MM.1S (cell line): ENCODE data around the gene EHF.

ENCODE experiments used
- DNase-seq: peaks from one replicate; pipeline ENCODE4 v3.0.0-alpha.2; 2015
- H2AFZ ChIP-seq: fragments of 300-600 bp; sonication (generic); 2 replicates; pipeline ENCODE4 v1.6.0; 2016; ENCODE audit warnings: antibody characterized with exemption, low read length
- H3F3A ChIP-seq: fragments of 300-600 bp; sonication (generic); 2 replicates; pipeline ENCODE4 v1.6.1; 2016; ENCODE audit warnings: mild to moderate bottlenecking, antibody characterized with exemption, low read length, moderate library complexity, mixed read lengths; ENCODE audit not compliant: insufficient read depth
- H3K27ac ChIP-seq: fragments of 300-600 bp; sonication (generic); 2 replicates; pipeline ENCODE4 v1.5.1; 2016; ENCODE audit warnings: mild to moderate bottlenecking, low read length
- H3K27me3 ChIP-seq: fragments of 300-600 bp; sonication (generic); replicated peaks from 2 replicates; pipeline ENCODE4 v1.6.0; 2016; ENCODE audit warnings: low read length; ENCODE audit not compliant: insufficient read depth
- H3K36me3 ChIP-seq: fragments of 300-600 bp; sonication (generic); replicated peaks from 2 replicates; pipeline ENCODE4 v1.6.1; 2016; ENCODE audit warnings: mild to moderate bottlenecking, low read length, mixed read lengths; ENCODE audit not compliant: insufficient read depth
- H3K4me1 ChIP-seq: fragments of 300-600 bp; sonication (generic); 2 replicates; pipeline ENCODE4 v1.6.1; 2016; ENCODE audit warnings: low read length, mixed read lengths
- H3K4me2 ChIP-seq: fragments of 300-600 bp; sonication (generic); 2 replicates; pipeline ENCODE4 v1.6.0; 2016; ENCODE audit warnings: low read depth, low read length
- H3K4me3 ChIP-seq: fragments of 300-600 bp; sonication (generic); 2 replicates; pipeline ENCODE4 v1.5.1; 2016; ENCODE audit warnings: low read length, mixed read lengths
- H3K79me2 ChIP-seq: fragments of 300-600 bp; sonication (generic); 2 replicates; pipeline ENCODE4 v1.6.1; 2016; ENCODE audit warnings: mixed run types, low read length, mixed read lengths
- H3K9ac ChIP-seq: fragments of 300-600 bp; sonication (generic); 2 replicates; pipeline ENCODE4 v1.6.1; 2016; ENCODE audit warnings: low read length, mixed read lengths
- H3K9me2 ChIP-seq: fragments of 300-600 bp; sonication (generic); replicated peaks from 2 replicates; pipeline ENCODE4 v1.6.1; 2016; ENCODE audit warnings: mild to moderate bottlenecking, low read length, mixed read lengths; ENCODE audit not compliant: insufficient read depth
- H3K9me3 ChIP-seq: fragments of 300-600 bp; sonication (generic); replicated peaks from 2 replicates; pipeline ENCODE4 v1.6.1; 2016; ENCODE audit warnings: mild to moderate bottlenecking, low read length, mixed read lengths; ENCODE audit not compliant: insufficient read depth
- H4K20me1 ChIP-seq: fragments of 300-600 bp; sonication (generic); 2 replicates; pipeline ENCODE4 v1.6.1; 2016; ENCODE audit warnings: mild to moderate bottlenecking, low read length, moderate library complexity, mixed read lengths; ENCODE audit not compliant: insufficient read depth
- EZH2 ChIP-seq: fragments of 300-600 bp; sonication (generic); optimal IDR thresholded peaks from 2 replicates; pipeline ENCODE3; 2017; ENCODE audit warnings: low read depth, mild to moderate bottlenecking, antibody characterized with exemption, low read length, mixed read lengths
- EZH2phosphoT487 ChIP-seq: fragments of 300-600 bp; sonication (generic); IDR thresholded peaks from 2 replicates; pipeline ENCODE4 v1.6.1; 2018; ENCODE audit warnings: antibody characterized with exemption, low read length
- TF ChIP-seq, protein P1 (sequence below): fragments of 300-600 bp; sonication (generic); IDR thresholded peaks from 2 replicates; pipeline ENCODE4 v1.5.1; 2016; ENCODE audit warnings: antibody characterized with exemption, low read length, mixed read lengths

Gene EHF

DNA sequence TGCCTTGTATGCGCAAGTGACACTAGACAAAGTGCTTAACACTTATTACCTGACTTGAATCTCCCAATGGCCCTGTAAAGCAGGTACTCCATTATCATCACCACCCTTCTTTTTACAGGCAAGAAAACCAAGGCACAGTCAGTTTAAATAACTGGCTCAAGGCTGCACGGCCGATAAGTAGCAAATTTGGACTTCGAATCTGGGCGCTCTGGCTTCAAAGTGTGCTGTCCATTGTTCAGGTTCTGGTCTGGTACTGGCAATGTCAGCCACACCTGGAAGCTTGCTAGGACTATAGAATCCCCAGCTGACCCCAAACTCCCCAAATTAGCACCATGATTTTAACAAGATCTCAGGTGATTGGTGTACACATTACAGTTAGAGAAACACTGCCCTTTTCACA is 19.3 kb upstream of the EHF start:
- Histone ChIP-seq H3K4me1 (peaks cover 16% of the 10 kb centered on the region), H3K9ac (no peak overlapping the region), H3K79me2 (no peaks in the 10 kb centered on the region), H3K4me2 (no peak overlapping the region), H3K27me3 (no peaks in the 10 kb centered on the region), H3K4me3 (no peak overlapping the region), H3F3A (no peaks in the 10 kb centered on the region), H3K27ac (no peak overlapping the region), H3K36me3 (no peaks in the 10 kb centered on the region), H4K20me1 (no peaks in the 10 kb centered on the region), H3K9me3 (no peaks in the 10 kb centered on the region), H2AFZ (no peak overlapping the region), H3K9me2 (no peaks in the 10 kb centered on the region)
- DNase-seq = no peak
- TF ChIP-seq, protein P1, sequence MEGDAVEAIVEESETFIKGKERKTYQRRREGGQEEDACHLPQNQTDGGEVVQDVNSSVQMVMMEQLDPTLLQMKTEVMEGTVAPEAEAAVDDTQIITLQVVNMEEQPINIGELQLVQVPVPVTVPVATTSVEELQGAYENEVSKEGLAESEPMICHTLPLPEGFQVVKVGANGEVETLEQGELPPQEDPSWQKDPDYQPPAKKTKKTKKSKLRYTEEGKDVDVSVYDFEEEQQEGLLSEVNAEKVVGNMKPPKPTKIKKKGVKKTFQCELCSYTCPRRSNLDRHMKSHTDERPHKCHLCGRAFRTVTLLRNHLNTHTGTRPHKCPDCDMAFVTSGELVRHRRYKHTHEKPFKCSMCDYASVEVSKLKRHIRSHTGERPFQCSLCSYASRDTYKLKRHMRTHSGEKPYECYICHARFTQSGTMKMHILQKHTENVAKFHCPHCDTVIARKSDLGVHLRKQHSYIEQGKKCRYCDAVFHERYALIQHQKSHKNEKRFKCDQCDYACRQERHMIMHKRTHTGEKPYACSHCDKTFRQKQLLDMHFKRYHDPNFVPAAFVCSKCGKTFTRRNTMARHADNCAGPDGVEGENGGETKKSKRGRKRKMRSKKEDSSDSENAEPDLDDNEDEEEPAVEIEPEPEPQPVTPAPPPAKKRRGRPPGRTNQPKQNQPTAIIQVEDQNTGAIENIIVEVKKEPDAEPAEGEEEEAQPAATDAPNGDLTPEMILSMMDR = no peak
- TF ChIP-seq EZH2phosphoT487 (no peak), EZH2 (no peak)

DNA sequence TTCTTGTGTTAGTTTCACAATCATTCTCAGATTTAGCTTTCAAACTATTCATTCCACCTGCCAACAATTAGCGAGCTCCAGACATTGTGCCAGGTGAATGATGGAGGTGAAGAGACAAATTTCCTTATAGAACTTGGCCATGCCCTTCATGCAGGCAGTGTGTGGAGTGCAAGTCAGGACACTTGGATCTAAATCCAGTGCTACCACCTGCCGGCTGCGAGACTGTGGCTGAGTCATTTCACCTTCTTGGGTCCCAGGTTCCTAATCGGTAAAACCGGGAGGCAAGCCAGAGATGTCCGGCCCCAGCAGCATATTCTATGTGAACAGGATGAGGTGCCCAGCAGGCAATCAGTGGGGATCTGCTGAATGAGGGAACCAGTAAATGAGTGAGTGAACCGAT is 18.6 kb upstream of the EHF start:
- H3K27me3 ChIP-seq = no peaks in the 10 kb centered on the region
- no peak for DNase-seq
- H3K9me3 ChIP-seq = no peaks in the 10 kb centered on the region
- no peak overlapping the region for H2AFZ ChIP-seq
- no peaks in the 10 kb centered on the region for H3K9me2 ChIP-seq
- no peaks in the 10 kb centered on the region for H3K36me3 ChIP-seq
- H4K20me1 ChIP-seq = no peaks in the 10 kb centered on the region
- H3K27ac ChIP-seq = no peak overlapping the region
- H3K9ac ChIP-seq = no peak overlapping the region
- no peak overlapping the region for H3K4me3 ChIP-seq
- H3K4me2 ChIP-seq = no peak overlapping the region
- H3F3A ChIP-seq = no peaks in the 10 kb centered on the region
- TF ChIP-seq EZH2phosphoT487 = no peak
- no peak for TF ChIP-seq EZH2
- TF ChIP-seq, protein P1 = no peak
- H3K4me1 ChIP-seq = peaks cover 16% of the 10 kb centered on the region
- H3K79me2 ChIP-seq = no peaks in the 10 kb centered on the region

DNA sequence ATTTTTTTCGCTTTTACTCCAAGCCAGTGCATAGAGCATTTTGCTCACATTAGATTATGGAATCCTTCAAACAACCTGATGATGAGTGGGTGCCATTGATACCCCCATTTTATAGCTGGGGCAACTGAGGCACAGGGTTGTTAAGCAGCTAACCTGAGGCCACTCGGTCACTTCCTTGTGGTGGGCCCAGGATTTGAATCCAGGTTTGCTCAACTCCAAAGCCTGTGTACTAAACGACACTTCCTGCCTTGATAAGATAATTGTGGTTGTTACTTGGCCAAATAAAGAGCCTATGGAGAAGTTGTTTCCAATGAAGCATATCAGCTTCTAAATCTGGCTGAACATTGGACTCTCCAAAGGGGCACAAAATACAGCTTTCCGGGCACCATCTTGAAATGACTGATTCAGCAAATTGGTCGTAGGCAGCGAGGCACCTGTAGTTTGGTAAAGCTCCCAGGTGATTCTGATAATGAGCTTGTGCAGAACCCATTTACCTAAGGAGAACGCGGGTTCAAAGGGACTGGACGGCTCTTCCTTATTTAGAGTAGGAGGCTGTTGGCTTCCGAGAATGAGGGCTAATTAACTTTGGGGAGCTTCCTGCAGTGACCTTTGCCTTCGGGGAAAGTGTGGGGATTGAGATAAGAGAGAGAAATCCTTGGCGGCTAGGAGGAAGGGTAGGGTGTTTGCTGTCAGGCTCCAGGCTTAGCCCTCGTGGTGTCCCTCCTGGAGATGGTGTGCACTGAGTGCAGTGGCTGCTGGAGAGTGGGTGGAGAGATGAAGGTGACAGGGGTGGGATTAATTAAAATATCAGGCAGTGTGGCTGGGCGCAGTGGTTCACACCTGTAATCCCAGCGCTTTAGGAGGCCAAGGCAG is 17.5 kb upstream of the EHF start:
- H3K79me2 ChIP-seq = no peaks in the 10 kb centered on the region
- H3K9me3 ChIP-seq = no peaks in the 10 kb centered on the region
- H3K4me3 ChIP-seq = no peak overlapping the region
- no peak overlapping the region for H3K9ac ChIP-seq
- DNase-seq = no peak
- H4K20me1 ChIP-seq = no peaks in the 10 kb centered on the region
- no peaks in the 10 kb centered on the region for H3K9me2 ChIP-seq
- no peaks in the 10 kb centered on the region for H3F3A ChIP-seq
- no peaks in the 10 kb centered on the region for H3K27me3 ChIP-seq
- TF ChIP-seq, protein P1 = no peak
- TF ChIP-seq EZH2phosphoT487 = no peak
- no peak for TF ChIP-seq EZH2
- no peak overlapping the region for H3K4me2 ChIP-seq
- no peaks in the 10 kb centered on the region for H3K36me3 ChIP-seq
- no peak overlapping the region for H2AFZ ChIP-seq
- peaks cover 16% of the 10 kb centered on the region for H3K4me1 ChIP-seq
- no peak overlapping the region for H3K27ac ChIP-seq
